HTERT RPE-1 (cell line): Measurements from ENCODE around the gene GABRR3.

ENCODE experiments used
- in situ Hi-C: fragments of 300-500 bp; cut with MboI; formaldehyde crosslinking; loops from 4 replicates; pipeline ENCODE4 v1.14.3; 2020; ENCODE audit warnings: low sequenced_read_pairs

Gene GABRR3

DNA sequence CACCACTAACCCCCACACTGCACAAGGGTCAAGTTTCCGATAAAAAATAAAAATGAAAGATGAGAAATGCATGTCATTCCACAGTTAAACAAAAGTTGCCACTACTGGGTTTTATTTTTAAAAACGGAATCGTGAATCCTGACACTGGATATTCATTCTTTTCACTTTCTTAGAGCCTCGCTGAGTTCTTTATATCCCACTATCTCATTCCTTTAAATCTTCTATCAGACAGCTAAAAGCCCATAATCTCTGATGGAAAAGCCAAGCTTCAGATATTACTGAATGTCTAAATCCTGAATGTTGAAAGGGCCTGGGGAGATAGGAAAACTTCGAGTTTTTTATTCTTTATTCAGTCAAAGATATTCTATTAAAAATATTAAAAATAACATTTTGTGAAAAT is 74.6 kb downstream of the GABRR3 start:
- in situ Hi-C loops: no loop called here

GRCh38 chr3:97959872-97960271 is 75.2 kb downstream of the GABRR3 start:
- in situ Hi-C loops: no loop called here

- in situ Hi-C loops: no loop called here
Observed at GRCh38 chr3:97958796-97959195, 76.3 kb downstream of the GABRR3 start.

DNA sequence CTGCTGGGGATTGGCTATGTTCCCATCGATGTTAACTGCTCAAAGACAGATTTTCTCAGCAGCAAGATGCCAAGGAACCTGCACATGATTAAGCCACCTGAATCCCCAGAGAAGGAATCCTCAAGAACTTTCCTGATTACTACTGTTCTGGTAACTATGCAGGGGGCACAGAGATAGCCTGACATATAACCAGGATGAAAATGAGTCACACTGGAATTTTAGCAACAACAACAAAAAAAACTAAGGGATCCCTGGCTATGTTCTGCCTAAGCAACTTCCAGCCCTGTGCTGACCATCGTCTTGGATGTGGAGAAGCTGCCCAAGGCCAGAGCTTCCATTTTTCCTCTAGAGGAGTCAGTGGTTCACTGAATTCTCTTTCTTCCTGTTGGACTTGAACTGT is 76.7 kb downstream of the GABRR3 start:
- in situ Hi-C loops: no loop called here

GRCh38 chr3:97957617-97958311 is 77.4 kb downstream of the GABRR3 start:
- in situ Hi-C loops: no loop called here

- in situ Hi-C loops: no loop called here
Observed at GRCh38 chr3:97956051-97956450, 79.1 kb downstream of the GABRR3 start.

DNA sequence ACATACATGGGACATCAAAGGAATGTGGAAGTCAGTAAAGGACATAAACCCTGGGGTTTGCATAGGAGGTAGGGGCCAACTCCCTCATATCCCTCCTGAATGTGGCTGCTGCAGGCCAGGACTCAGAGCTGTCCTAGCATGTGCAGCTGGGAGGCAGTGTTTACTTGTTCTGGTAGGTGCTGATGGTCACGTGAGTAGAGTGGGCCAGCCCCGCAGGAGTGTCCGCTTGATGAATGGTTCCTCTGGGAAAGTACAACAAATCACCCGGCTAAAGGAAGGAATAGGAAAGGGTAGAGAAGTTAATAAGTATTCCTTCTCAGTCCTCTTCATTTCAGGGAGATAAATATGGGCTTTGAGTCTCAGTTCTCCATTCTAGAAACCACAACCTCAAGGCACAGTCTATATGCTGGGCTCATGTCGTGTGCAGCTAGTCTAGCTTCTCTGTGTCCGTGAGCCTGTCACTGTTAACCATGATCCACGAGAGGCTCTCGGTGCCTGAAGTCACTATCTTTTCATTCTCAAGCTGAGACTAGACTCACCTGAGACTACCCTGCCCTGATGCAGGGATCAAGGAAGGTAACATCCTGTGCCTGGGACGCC is 80.8 kb downstream of the GABRR3 start:
- in situ Hi-C loops: no loop called here

GRCh38 chr3:97952872-97953271 is 82.2 kb downstream of the GABRR3 start:
- in situ Hi-C loops: no loop called here

- in situ Hi-C loops: no loop called here
Observed at GRCh38 chr3:97952280-97952679, 82.8 kb downstream of the GABRR3 start.

GRCh38 chr3:97950360-97950759 is 84.8 kb downstream of the GABRR3 start:
- in situ Hi-C loops: no loop called here

DNA sequence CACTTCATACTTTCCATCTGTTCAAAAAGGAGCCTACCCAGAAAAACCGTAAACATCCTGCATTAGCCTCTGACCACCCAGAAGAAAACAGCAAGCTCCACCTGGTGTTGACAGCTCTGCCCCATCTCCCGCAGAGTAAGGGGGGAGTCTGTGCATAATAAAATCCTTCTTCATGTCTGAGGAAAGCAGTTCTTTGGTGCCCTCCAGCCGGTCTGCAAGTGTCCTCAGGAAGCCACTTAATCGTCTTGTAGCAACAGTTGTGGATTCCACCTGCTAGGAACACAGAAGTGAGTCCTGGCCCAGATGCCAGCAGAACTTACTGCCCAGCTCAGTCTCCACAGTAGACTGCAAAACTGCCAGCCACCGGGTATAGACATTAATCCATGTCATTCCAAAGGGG is 85.4 kb downstream of the GABRR3 start:
- in situ Hi-C loops: no loop called here

DNA sequence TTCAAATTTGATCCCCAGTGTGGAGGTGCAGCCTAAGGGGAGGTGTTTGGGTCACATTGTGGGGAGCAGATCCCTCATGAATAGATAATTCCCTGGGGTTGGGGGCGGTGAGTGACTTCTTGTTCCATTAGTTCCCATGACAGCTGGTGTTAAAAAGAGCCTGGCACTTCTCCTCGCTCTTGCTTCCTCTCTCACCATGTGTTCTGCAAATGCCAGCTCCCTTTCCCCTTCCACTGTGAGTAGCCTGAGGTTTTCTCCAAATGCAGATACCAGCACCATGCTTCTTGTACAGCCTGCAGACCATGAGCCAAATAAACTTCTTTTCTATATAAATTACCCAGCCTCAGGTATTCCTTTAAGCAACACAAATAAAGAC is 86.0 kb downstream of the GABRR3 start:
- in situ Hi-C loops: no loop called here

DNA sequence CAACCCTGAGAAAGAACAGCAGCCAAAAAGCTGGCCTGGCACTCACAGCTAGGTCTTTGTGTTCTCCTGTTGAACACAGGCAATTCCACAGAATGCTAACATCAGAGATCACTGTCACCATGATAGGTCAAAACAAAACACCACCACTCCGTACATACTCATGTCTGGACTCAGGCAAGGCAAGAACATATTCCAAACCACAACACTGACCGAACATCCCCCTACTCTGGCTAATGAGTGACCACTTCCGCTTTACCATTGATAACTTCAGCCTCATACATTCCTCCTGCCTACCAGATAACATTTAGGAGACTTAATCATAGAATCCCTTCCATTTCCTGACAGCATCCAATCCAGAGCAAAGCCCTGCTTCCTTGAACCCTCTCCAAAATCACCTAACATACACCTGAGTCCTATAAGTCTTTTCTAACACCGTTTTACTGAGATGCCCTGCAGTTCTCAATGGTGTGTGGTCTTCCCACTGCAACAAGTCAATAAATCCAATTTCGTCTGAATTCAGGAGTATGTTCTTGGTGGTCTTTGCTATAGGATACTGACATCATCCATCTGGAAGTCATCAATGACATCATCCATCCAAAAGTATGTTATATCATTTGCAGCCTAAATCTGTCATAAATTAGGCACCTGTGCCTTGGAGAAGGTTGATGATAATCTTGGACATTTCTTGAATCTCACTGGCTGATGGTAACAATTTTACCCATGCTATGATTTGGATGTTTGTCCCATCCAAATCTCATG is 86.6 kb downstream of the GABRR3 start:
- in situ Hi-C loops: no loop called here

DNA sequence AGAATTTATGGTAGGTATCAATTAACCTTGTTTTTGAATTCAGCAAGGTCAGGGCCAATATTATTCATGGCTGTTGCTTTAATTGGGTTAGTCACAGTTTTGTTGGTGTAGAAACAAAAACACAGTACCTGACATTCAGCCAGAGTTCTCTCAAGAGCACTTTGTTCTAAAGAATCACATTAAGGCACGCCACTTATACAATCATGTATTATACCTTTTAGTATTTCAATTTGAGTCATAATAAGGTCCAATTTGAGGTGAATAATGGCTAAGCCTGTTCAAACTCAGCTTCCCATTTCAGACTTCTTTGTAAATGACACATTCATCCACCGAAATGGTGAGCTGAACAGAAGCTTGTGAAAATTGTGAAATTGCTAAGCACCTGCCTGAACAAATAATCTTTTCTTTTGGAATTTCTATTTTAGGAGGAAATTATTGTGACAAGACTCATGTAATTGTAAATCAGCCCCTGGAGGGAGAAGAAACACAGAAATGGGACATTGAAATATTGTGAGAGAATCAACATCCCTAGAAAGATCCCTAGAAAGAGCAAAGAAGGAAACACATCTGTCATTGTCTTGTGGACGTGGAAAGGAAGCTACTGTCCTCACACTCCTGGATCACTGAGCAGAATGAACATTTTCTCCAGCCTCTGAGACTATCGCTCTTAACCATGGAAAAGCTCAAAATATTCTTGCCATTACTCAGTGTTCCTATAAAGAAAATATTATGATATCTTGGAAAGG is 92.1 kb downstream of the GABRR3 start:
- in situ Hi-C loops: no loop called here

DNA sequence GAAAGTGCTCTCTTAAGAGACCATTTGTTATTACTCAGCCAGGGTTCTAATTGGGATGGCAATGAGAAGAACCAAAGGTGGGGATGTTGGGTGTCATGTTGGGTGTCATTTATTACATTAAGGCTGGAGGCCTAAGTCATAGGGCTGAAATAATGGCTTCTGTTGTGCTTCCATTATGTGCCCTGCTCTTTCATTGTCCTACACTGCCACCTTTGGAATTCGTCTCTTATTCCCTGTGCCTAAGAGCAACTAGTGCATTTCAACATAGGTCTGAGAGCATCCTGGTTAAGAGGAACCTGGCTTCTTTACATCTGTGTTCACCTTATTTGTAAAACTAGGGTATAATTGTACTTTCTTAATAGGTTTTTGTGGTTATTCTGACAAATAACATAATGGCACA is 95.1 kb downstream of the GABRR3 start:
- in situ Hi-C loops: no loop called here

DNA sequence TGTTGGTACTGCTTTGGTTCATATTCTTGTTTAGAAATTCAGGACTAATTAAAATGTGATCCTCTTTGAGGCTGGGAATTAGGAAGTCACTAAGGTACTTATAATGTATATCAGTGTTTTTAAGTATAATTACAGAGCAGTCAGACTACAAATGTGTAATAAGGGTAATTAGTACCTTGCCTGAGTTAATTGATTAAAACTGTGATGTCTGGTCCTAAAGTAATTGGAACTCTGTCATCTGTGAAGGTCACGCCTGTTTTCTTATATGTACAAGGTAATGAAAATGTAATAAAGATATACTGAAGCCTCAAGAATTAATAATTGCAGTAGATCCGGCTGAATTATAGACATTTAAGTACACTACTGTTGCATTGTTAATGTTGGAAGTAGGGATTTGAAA is 95.7 kb downstream of the GABRR3 start:
- in situ Hi-C loops: no loop called here

DNA sequence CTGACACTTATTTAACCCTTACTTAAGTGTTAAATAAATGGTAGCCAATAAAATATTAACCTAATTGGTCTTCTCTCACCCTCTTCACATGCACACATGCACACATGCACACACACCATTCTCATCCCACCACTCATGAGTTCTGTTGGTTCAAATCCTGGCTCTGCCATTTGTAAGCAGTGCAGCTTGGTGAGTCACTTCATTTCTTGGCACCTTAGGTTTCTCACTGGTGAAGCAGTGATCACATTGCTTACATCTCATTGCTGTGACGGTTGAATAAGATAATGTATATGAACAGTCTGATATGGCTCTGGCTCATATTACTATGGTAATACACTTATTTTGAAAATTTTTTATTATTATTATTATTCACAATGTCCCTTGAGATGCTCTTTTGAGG is 96.7 kb downstream of the GABRR3 start:
- in situ Hi-C loops: no loop called here

GRCh38 chr3:97937205-97937604 is 97.9 kb downstream of the GABRR3 start:
- in situ Hi-C loops: no loop called here

GRCh38 chr3:97935842-97936241 is 99.3 kb downstream of the GABRR3 start:
- in situ Hi-C loops: no loop called here
